Neuron (in vitro differentiated cells): ENCODE measurements around the gene DNAH7.
"Not testable (repeated sequence)": the region's sequence is repeated elsewhere in the genome, so short reads cannot be mapped to it uniquely, and the experiment has no call there.

Experiments
- H2AFZ ChIP-seq: one replicate; pipeline ENCODE4 v1.6.1; 2013; ENCODE audit warnings: low read depth, mild to moderate bottlenecking, inconsistent platforms, low read length, moderate library complexity
- H3K27me3 ChIP-seq: one replicate; pipeline ENCODE4 v1.6.1; 2013; ENCODE audit warnings: low read length; ENCODE audit not compliant: insufficient read depth
- H3K36me3 ChIP-seq: one replicate; pipeline ENCODE4 v1.6.1; 2013; ENCODE audit warnings: low read length; ENCODE audit not compliant: insufficient read depth
- H3K4me1 ChIP-seq: one replicate; pipeline ENCODE4 v1.6.1; 2013; ENCODE audit warnings: low read length; ENCODE audit not compliant: insufficient read depth
- H3K4me3 ChIP-seq: 2 replicates; pipeline ENCODE4 v1.5.1; 2013; ENCODE audit warnings: mild to moderate bottlenecking, low read length, moderate library complexity
- H3K9me3 ChIP-seq: one replicate; pipeline ENCODE4 v1.6.1; 2013; ENCODE audit warnings: low read length

Gene DNAH7

DNA sequence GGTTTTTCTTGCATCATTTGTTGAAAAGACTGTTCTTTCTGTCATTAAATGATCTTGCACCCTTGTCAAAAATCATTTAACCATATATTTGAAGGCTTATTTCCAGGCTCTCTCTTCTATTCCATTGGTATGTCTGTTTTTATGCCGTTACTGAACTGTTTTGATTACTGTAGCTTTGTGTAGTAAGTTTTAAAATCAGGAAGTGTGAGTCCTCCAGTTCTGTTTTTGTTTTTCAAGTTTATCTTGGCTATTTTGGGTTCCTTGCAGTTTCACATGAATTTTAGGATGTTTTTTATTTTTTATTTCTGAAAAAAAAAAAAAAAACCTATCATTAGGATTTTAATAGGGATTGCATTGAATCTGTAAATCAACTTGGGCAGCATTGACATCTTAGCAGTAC, 372.6 kb downstream of the DNAH7 start:
- Histone ChIP-seq H3K4me1 (no peaks in the 10 kb centered on the region), H2AFZ (no peak overlapping the region), H3K9me3 (peaks cover 9% of the 10 kb centered on the region), H3K4me3 (no peak overlapping the region), H3K27me3 (no peaks in the 10 kb centered on the region), H3K36me3 (peaks cover 6% of the 10 kb centered on the region)

DNA sequence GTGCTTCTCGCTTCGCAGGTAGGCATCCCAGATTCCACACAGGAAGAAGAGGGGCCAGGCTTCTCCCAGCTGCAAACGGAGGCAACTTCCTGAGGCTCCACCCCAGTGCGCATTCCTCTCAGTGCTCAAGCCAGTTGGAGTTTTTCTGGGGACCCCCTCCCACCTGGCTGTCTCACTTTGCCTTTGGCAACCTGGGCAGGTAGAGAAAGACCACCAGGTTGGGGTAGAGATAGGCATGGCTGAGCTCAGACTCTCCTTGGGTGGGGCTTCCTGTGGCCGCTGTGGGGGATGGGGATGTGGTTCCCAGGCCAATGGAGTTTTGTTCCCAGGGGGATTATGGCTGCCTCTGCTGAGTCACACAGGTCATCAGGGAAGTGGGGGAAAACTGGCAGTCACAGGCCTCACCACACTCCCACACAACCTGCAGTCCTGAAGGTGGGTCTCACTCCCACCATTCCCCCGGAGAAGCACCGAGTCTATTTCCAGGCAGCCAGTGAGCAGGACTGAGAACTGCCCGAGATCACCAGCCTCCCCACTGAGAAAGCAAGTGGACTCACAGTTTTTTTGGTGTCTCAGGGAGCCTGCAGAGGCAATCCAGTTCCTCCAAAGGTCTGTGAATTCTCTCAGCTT, 373.5 kb downstream of the DNAH7 start:
- Histone ChIP-seq H3K4me3 (no peak overlapping the region), H3K4me1 (no peaks in the 10 kb centered on the region), H2AFZ (no peak overlapping the region), H3K27me3 (no peaks in the 10 kb centered on the region), H3K9me3 (peaks cover 8% of the 10 kb centered on the region), H3K36me3 (peaks cover 6% of the 10 kb centered on the region)

DNA sequence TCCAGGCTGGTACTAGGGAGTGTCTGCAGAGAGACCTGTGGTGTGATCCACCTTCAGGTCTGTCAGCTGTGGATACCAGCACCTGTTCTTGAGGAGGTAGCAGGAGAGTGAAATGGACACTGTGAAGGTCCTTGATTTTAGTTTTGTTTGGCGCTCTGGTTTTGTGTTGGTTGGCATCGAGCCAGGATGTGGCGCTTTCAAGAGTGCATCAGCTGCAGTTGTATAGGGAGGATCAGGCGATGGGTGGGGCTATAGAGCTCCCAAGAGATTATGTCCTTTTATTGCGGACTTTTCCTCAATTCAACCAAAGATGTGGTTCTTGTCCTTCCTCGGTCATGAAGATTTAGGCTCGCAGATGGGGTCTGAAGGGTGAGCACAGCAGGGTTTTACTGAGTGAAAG, 374.1 kb downstream of the DNAH7 start:
- Histone ChIP-seq H3K4me3 (no peak overlapping the region), H3K4me1 (no peaks in the 10 kb centered on the region), H3K27me3 (no peaks in the 10 kb centered on the region), H2AFZ (no peak overlapping the region), H3K36me3 (peaks cover 6% of the 10 kb centered on the region), H3K9me3 (peaks cover 8% of the 10 kb centered on the region)

DNA sequence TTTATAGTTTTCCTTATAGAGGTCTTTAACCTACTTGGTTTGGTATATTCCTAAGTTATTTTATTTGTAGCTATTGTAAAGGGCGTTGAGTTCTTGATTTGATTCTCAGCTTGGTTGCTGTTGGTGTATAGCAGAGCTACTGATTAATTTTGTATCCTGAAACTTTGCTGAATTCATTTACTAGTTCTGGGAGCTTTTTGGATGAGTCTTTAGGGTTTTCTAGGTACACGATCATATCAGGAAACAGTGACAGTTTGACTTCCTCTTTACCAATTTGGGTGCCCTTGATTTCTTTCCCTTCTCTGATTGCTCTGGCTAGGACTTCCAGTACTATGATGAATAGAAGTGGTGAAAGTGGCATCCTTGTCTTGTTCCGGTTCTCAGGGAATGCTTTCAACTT, 376.1 kb downstream of the DNAH7 start:
- H3K9me3 ChIP-seq, H3K4me3 ChIP-seq, H3K4me1 ChIP-seq, H2AFZ ChIP-seq, H3K36me3 ChIP-seq, H3K27me3 ChIP-seq: not testable (repeated sequence)
